ENCODE data around the gene SNX18. TPM values are rescaled to one million over a fixed set of nuclear protein-coding genes. Genes with fewer than 3 reads are reported as not detected.

Gene SNX18
- total RNA-seq, 2 experiments from 2014 or later, result 3.9 to 4.4 TPM

DNA sequence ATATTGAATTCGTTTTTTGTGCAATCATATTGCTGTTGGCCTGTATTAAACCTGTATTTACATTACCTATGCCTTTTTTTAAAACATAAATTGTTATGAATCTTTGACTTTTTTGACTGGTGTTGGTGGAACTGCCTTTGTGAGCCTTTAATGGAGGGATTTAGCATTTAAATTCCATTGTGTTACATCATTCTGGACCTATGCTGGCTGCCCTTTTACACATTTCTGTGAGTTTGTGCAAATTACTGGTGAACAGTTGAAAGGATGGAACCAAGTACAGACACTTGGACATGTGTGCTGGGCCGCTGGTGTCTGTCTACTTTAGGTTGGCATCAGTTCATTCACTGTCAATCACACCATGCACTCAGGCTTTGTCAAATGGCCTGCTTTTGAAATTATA lies 3.4 kb downstream of the SNX18 start:
- intact Hi-C loops (cut with micrococcal nuclease), result no loop called here
- CTCF ChIA-PET, result interaction anchor here (3.2 kb wide), 1 partner anchor 324 kb away, joined by 15 read pairs; no protein-coding TSS in a partner anchor
- peak overlapping the region; percentile 51 for H3K4me3 Mint-ChIP-seq
- H3K36me3 Mint-ChIP-seq (ENCODE audit: low read depth), result no peaks in the 10 kb centered on the region
- H3K9me3 Mint-ChIP-seq, result no peaks in the 10 kb centered on the region
- no peaks in the 10 kb centered on the region for H3K27me3 Mint-ChIP-seq (ENCODE audit: low read depth)
- H3K27ac Mint-ChIP-seq, result no peak overlapping the region
- no peak for DNase-seq
- peaks cover 68% of the 10 kb centered on the region for H3K4me1 Mint-ChIP-seq (ENCODE audit: low read depth)

- no peak for DNase-seq
- H3K27ac Mint-ChIP-seq, result no peak overlapping the region
- no peaks in the 10 kb centered on the region for H3K27me3 Mint-ChIP-seq (ENCODE audit: low read depth)
- no peaks in the 10 kb centered on the region for H3K9me3 Mint-ChIP-seq
- no peaks in the 10 kb centered on the region for H3K36me3 Mint-ChIP-seq (ENCODE audit: low read depth)
- intact Hi-C loops (cut with micrococcal nuclease), result no loop called here
- CTCF ChIA-PET, result interaction anchor here (3.2 kb wide), 1 partner anchor 323 kb away, joined by 15 read pairs; no protein-coding TSS in a partner anchor
- no peak overlapping the region for H3K4me3 Mint-ChIP-seq
- peaks cover 70% of the 10 kb centered on the region for H3K4me1 Mint-ChIP-seq (ENCODE audit: low read depth)
Measured at GRCh38 chr5:54521856-54522479, 4.4 kb downstream of the SNX18 start.

- CTCF ChIA-PET, result interaction anchor here (3.2 kb wide), 1 partner anchor 321 kb away, joined by 15 read pairs; no protein-coding TSS in a partner anchor
- intact Hi-C loops (cut with micrococcal nuclease), result no loop called here
- H3K27ac Mint-ChIP-seq, result no peak overlapping the region
- DNase-seq, result no peak
- no peaks in the 10 kb centered on the region for H3K9me3 Mint-ChIP-seq
- no peaks in the 10 kb centered on the region for H3K36me3 Mint-ChIP-seq (ENCODE audit: low read depth)
- no peaks in the 10 kb centered on the region for H3K27me3 Mint-ChIP-seq (ENCODE audit: low read depth)
- peaks cover 66% of the 10 kb centered on the region for H3K4me1 Mint-ChIP-seq (ENCODE audit: low read depth)
- no peak overlapping the region for H3K4me3 Mint-ChIP-seq
Measured at GRCh38 chr5:54523534-54523933, 6.0 kb downstream of the SNX18 start.

GRCh38 chr5:54524082-54524481 lies 6.5 kb downstream of the SNX18 start:
- no peak overlapping the region for H3K4me3 Mint-ChIP-seq
- no peak for DNase-seq
- H3K9me3 Mint-ChIP-seq, result no peaks in the 10 kb centered on the region
- H3K27ac Mint-ChIP-seq, result no peak overlapping the region
- H3K27me3 Mint-ChIP-seq (ENCODE audit: low read depth), result no peaks in the 10 kb centered on the region
- intact Hi-C loops (cut with micrococcal nuclease), result loop anchor here (2.0 kb wide), 1 partner anchor 15 kb away; no protein-coding TSS in a partner anchor
- no peaks in the 10 kb centered on the region for H3K36me3 Mint-ChIP-seq (ENCODE audit: low read depth)
- CTCF ChIA-PET, result interaction anchor here (0.7 to 3.2 kb wide), 4 partner anchors 8 to 320 kb away, joined by 3 to 15 read pairs (median 4); no protein-coding TSS in a partner anchor
- H3K4me1 Mint-ChIP-seq (ENCODE audit: low read depth), result peaks cover 60% of the 10 kb centered on the region

GRCh38 chr5:54524704-54525103 lies 7.1 kb downstream of the SNX18 start:
- Mint-ChIP-seq H3K4me1 (ENCODE audit: low read depth) (peaks cover 54% of the 10 kb centered on the region), H3K27me3 (ENCODE audit: low read depth) (no peaks in the 10 kb centered on the region), H3K27ac (no peak overlapping the region), H3K36me3 (ENCODE audit: low read depth) (no peaks in the 10 kb centered on the region), H3K4me3 (no peak overlapping the region), H3K9me3 (no peaks in the 10 kb centered on the region)
- CTCF ChIA-PET, result interaction anchor here (0.6 to 1.4 kb wide), 4 partner anchors 8 to 1645 kb away, joined by 3 to 4 read pairs (median 4); no protein-coding TSS in a partner anchor
- intact Hi-C loops (cut with micrococcal nuclease), result loop anchor here (2.0 kb wide), 1 partner anchor 14 kb away; no protein-coding TSS in a partner anchor
- no peak for DNase-seq

GRCh38 chr5:54525261-54525660 lies 7.7 kb downstream of the SNX18 start:
- no peak overlapping the region for H3K27ac Mint-ChIP-seq
- CTCF ChIA-PET, result interaction anchor here (0.6 to 1.4 kb wide), 6 partner anchors 9 to 1489 kb away, joined by 3 to 5 read pairs (median 3); no protein-coding TSS in a partner anchor
- no peak for DNase-seq
- H3K4me3 Mint-ChIP-seq, result no peak overlapping the region
- no peaks in the 10 kb centered on the region for H3K36me3 Mint-ChIP-seq (ENCODE audit: low read depth)
- H3K4me1 Mint-ChIP-seq (ENCODE audit: low read depth), result peaks cover 52% of the 10 kb centered on the region
- intact Hi-C loops (cut with micrococcal nuclease), result loop anchor here (2.0 kb wide), 1 partner anchor 14 kb away; no protein-coding TSS in a partner anchor
- H3K9me3 Mint-ChIP-seq, result no peaks in the 10 kb centered on the region
- H3K27me3 Mint-ChIP-seq (ENCODE audit: low read depth), result no peaks in the 10 kb centered on the region

DNA sequence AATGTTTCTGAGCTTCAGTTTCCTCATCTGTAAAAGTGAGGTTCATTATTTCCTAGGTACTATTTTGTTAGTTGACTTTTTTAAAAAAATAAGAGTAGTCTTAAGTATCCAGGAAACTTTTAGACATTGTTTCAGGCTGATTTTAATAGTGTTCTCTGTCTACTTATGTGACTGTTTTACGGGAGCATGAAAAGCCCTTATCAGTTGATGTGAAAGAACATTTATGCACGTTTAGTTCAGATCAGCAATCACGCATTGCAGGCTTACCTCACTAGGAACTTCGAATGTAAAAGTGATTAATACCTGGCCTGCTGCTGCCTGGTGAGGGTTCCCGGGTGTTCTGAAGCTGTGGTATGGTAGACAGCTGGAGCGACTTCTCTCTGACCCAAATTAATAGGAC lies 8.1 kb downstream of the SNX18 start:
- Mint-ChIP-seq H3K27ac (no peak overlapping the region), H3K36me3 (ENCODE audit: low read depth) (no peaks in the 10 kb centered on the region), H3K4me1 (ENCODE audit: low read depth) (peaks cover 50% of the 10 kb centered on the region), H3K27me3 (ENCODE audit: low read depth) (no peaks in the 10 kb centered on the region), H3K9me3 (no peaks in the 10 kb centered on the region), H3K4me3 (no peak overlapping the region)
- no peak for DNase-seq
- intact Hi-C loops (cut with micrococcal nuclease), result loop anchor here (2.0 kb wide), 1 partner anchor 13 kb away; no protein-coding TSS in a partner anchor
- CTCF ChIA-PET, result interaction anchor here (0.6 to 0.7 kb wide), 5 partner anchors 72 to 1489 kb away, joined by 3 to 7 read pairs (median 3); no protein-coding TSS in a partner anchor

DNA sequence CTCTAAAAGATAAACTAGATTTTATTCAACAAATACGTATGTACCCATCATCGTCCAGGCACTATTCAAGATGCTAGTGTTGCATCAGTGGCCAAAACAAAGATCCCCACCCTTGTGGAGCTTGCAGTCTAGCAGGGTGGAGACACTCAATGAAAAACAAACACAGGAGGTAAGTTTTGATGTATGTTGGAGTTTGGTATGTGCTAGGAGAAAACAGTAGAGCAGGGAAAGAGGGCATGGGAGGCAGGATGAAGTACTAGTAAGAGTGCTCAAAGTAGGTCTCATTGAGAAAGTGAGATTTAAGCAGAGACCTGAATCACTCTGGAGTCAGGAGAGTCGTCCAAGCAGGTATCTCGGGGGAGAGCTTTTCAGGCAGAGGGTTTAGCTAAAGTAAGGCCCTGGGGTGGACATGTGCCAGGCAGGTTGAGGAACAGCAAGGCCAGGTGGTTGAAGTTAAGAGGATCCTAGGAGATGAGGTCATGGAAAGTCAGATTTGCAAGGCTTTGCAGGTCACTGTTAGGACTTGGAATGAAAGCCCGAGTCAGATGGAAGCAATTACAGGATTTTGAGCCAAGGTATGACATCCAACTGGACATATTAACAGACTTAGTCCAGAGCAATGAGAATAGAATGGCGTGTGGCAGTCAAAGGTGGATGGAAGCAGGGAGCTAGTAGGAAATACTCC lies 9.2 kb downstream of the SNX18 start:
- intact Hi-C loops (cut with micrococcal nuclease), result no loop called here
- Mint-ChIP-seq H3K27me3 (ENCODE audit: low read depth) (no peaks in the 10 kb centered on the region), H3K4me1 (ENCODE audit: low read depth) (peaks cover 50% of the 10 kb centered on the region), H3K9me3 (no peaks in the 10 kb centered on the region), H3K4me3 (no peak overlapping the region), H3K36me3 (ENCODE audit: low read depth) (no peaks in the 10 kb centered on the region), H3K27ac (no peak overlapping the region)
- CTCF ChIA-PET, result interaction anchor here (0.8 to 1.8 kb wide), 3 partner anchors 9 to 319 kb away, joined by 3 to 8 read pairs (median 3); partner anchors contain the start of gene SNX18
- no peak for DNase-seq

GRCh38 chr5:54528633-54529209 lies 11.2 kb downstream of the SNX18 start:
- intact Hi-C loops (cut with micrococcal nuclease), result no loop called here
- H3K4me1 Mint-ChIP-seq (ENCODE audit: low read depth), result peaks cover 41% of the 10 kb centered on the region
- H3K27ac Mint-ChIP-seq, result no peak overlapping the region
- no peak overlapping the region for H3K4me3 Mint-ChIP-seq
- no peak for DNase-seq
- H3K27me3 Mint-ChIP-seq (ENCODE audit: low read depth), result no peaks in the 10 kb centered on the region
- CTCF ChIA-PET, result no interaction called here
- no peaks in the 10 kb centered on the region for H3K9me3 Mint-ChIP-seq
- H3K36me3 Mint-ChIP-seq (ENCODE audit: low read depth), result peaks cover 2% of the 10 kb centered on the region

DNA sequence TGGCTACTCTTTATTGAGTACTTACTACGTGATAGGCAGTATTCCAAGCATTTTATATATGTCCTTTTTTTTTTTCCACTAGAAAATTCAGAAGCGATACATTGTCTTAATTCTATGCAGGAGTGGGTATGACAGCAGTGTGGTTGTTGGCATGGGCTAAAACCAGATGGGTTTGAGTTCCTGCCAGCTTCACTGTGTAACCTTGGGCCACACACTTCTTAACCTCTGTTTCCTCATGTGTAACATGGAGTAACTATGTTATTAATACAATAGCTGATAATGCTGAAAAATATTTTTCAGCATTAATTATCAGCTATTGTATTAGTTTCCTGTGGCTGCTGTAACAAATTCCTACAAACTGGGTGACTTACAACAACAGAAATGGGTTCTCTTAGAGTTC lies 12.0 kb downstream of the SNX18 start:
- peaks cover 41% of the 10 kb centered on the region for H3K4me1 Mint-ChIP-seq (ENCODE audit: low read depth)
- CTCF ChIA-PET, result interaction anchor here (1.0 kb wide), 1 partner anchor 631 kb away, joined by 3 read pairs; the partner anchor contains the start of gene GPX8
- no peak overlapping the region for H3K4me3 Mint-ChIP-seq
- peaks cover 3% of the 10 kb centered on the region for H3K36me3 Mint-ChIP-seq (ENCODE audit: low read depth)
- DNase-seq, result no peak
- H3K27ac Mint-ChIP-seq, result no peak overlapping the region
- no peaks in the 10 kb centered on the region for H3K27me3 Mint-ChIP-seq (ENCODE audit: low read depth)
- H3K9me3 Mint-ChIP-seq, result no peaks in the 10 kb centered on the region
- intact Hi-C loops (cut with micrococcal nuclease), result no loop called here

DNA sequence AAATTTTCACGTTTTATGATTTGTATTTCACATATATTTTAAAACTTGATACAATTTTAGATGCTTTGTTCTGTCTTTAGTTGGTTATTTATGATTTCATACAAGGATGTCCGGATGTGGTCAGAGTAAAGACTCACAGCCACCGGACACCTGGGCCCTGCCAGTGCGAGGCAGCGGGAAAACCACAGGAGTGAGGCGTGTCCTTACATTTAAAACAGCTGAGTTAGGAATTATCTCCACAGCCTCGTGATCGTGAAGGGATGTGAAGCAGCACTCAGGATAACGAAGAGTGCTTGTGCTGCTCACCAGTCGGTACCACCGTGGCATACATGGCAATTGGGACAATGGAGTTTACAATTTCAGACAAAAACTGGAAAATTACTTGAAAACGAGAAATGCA lies 14.0 kb downstream of the SNX18 start:
- Mint-ChIP-seq H3K9me3 (no peaks in the 10 kb centered on the region), H3K4me3 (no peak overlapping the region), H3K4me1 (ENCODE audit: low read depth) (peaks cover 28% of the 10 kb centered on the region), H3K27ac (no peak overlapping the region), H3K27me3 (ENCODE audit: low read depth) (no peaks in the 10 kb centered on the region), H3K36me3 (ENCODE audit: low read depth) (peaks cover 3% of the 10 kb centered on the region)
- CTCF ChIA-PET, result no interaction called here
- intact Hi-C loops (cut with micrococcal nuclease), result no loop called here
- no peak for DNase-seq

GRCh38 chr5:54533541-54534190 lies 16.1 kb downstream of the SNX18 start:
- Mint-ChIP-seq H3K9me3 (no peaks in the 10 kb centered on the region), H3K36me3 (ENCODE audit: low read depth) (peaks cover 3% of the 10 kb centered on the region), H3K27ac (no peak overlapping the region), H3K4me1 (ENCODE audit: low read depth) (peaks cover 38% of the 10 kb centered on the region), H3K27me3 (ENCODE audit: low read depth) (no peaks in the 10 kb centered on the region), H3K4me3 (no peak overlapping the region)
- DNase-seq, result no peak
- CTCF ChIA-PET, result no interaction called here
- intact Hi-C loops (cut with micrococcal nuclease), result no loop called here
